Testis (tissue), 2 donors: ENCODE measurements around the gene CRIM1.

Experiments used
- CTCF ChIP-seq, 3 experiments: fragments of 450-650 bp in 2 of 3; fragments of 200-600 bp in 1 of 3; sonication (generic) in 1 of 3; IDR thresholded peaks; one replicate each; pipeline ENCODE4 v1.5.1; 2016 to 2019; ENCODE audit warnings: antibody characterized with exemption in 3 of 3, mild to moderate bottlenecking in 2 of 3, moderate library complexity in 1 of 3
- POLR2A ChIP-seq: fragments of 450-650 bp; IDR thresholded peaks from one replicate; pipeline ENCODE4 v1.6.1; 2017; ENCODE audit warnings: antibody characterized with exemption, mild to moderate bottlenecking, moderate library complexity

- TF ChIP-seq CTCF (IDR thresholded peaks at IDR 0.05) (no peak), POLR2A (no peak)
These were observed 72.2 kb downstream of the CRIM1 start for GRCh38 chr2:36427790-36428243.
